HepG2 (cell line): Measurements from ENCODE around the gene PYDC2. TPM values are rescaled to one million over a fixed set of nuclear protein-coding genes. Genes with fewer than 3 reads are reported as not detected.

ENCODE experiments used
- ARID3A ChIP-seq: IDR thresholded peaks from 2 replicates; pipeline ENCODE4 v1.6.1; 2012; ENCODE audit warnings: low read depth, low read length, improper control_type of control experiment
- BCL6 ChIP-seq: IDR thresholded peaks from 2 replicates; pipeline ENCODE4 v1.6.1; 2016; ENCODE audit warnings: missing genetic modification reagents, missing compliant biosample characterization
- CREB1 ChIP-seq, 2 experiments: fragments of 450-650 bp in 1 of 2; IDR thresholded peaks; 2 replicates each; pipeline ENCODE4 v1.6.1; 2016 to 2017; ENCODE audit warnings: control low read depth in 1 of 2, mild to moderate bottlenecking in 1 of 2, missing compliant biosample characterization in 1 of 2, missing genetic modification characterization in 1 of 2
- ELF3 ChIP-seq: IDR thresholded peaks from 2 replicates; pipeline ENCODE4 v1.6.1; 2016; ENCODE audit warnings: missing genetic modification reagents, missing compliant biosample characterization
- EZH2 ChIP-seq: conservative IDR thresholded peaks from 2 replicates; pipeline ENCODE4 v1.6.1; 2012; ENCODE audit warnings: mild to moderate bottlenecking, low read depth, low read length, moderate library complexity
- FOXA3 ChIP-seq: IDR thresholded peaks from 2 replicates; pipeline ENCODE4 v1.6.1; 2016; ENCODE audit warnings: missing genetic modification reagents, missing compliant biosample characterization
- FOXP1 ChIP-seq, 2 experiments: fragments of 450-650 bp in 1 of 2; IDR thresholded peaks; 2 replicates each; pipeline ENCODE4 v1.6.1; 2017 to 2018; ENCODE audit warnings: antibody characterized with exemption in 1 of 2
- FOXP4 ChIP-seq: sonication (generic); formaldehyde crosslinking; IDR thresholded peaks from 2 replicates; pipeline ENCODE4 v1.4.0; 2020; ENCODE audit warnings: missing genetic modification reagents
- GATAD1 ChIP-seq: IDR thresholded peaks from 2 replicates; pipeline ENCODE4 v1.6.1; 2016; ENCODE audit warnings: missing genetic modification reagents, missing compliant biosample characterization
- HDAC2 ChIP-seq: sonication (generic); formaldehyde crosslinking; IDR thresholded peaks from 2 replicates; pipeline ENCODE4 v1.4.0; 2020; ENCODE audit warnings: missing genetic modification reagents
- LCORL ChIP-seq, 2 experiments: fragments of 450-650 bp in 1 of 2; sonication (generic) in 1 of 2; formaldehyde crosslinking in 1 of 2; IDR thresholded peaks; 2 replicates each; pipeline versions ENCODE4 v1.5.0 to v1.6.1; 2017 to 2020; ENCODE audit warnings: antibody characterized with exemption in 1 of 2, missing genetic modification reagents in 1 of 2
- NCOA2 ChIP-seq: sonication (generic); formaldehyde crosslinking; IDR thresholded peaks from 2 replicates; pipeline ENCODE4 v1.8.0; 2022; ENCODE audit warnings: inconsistent platforms
- ONECUT2 ChIP-seq: sonication (generic); formaldehyde crosslinking; IDR thresholded peaks from 2 replicates; pipeline ENCODE4 v1.4.0; 2020; ENCODE audit warnings: missing genetic modification reagents
- RNF2 ChIP-seq: fragments of 450-650 bp; conservative IDR thresholded peaks from 2 replicates; pipeline ENCODE4 v1.6.1; 2016; ENCODE audit warnings: low read depth
- RXRB ChIP-seq: IDR thresholded peaks from 2 replicates; pipeline ENCODE4 v1.6.1; 2016; ENCODE audit warnings: borderline replicate concordance, missing genetic modification reagents, missing compliant biosample characterization
- SOX6 ChIP-seq, 2 experiments: fragments of 450-650 bp in 1 of 2; sonication (generic) in 1 of 2; formaldehyde crosslinking in 1 of 2; IDR thresholded peaks; 2 replicates each; pipeline versions ENCODE4 v1.4.0 to v1.6.1; 2017 to 2020; ENCODE audit warnings: antibody characterized with exemption in 1 of 2, mild to moderate bottlenecking in 1 of 2, missing genetic modification reagents in 1 of 2
- TBX2 ChIP-seq: sonication (generic); formaldehyde crosslinking; IDR thresholded peaks from 2 replicates; pipeline ENCODE4 v1.5.0; 2020; ENCODE audit warnings: missing genetic modification reagents, mild to moderate bottlenecking, borderline replicate concordance
- ZGPAT ChIP-seq: IDR thresholded peaks from 2 replicates; pipeline ENCODE4 v1.6.1; 2016; ENCODE audit warnings: mild to moderate bottlenecking
- ZNF224 ChIP-seq: sonication (generic); formaldehyde crosslinking; IDR thresholded peaks from 2 replicates; pipeline ENCODE4 v1.5.0; 2020; ENCODE audit warnings: mild to moderate bottlenecking, missing genetic modification reagents
- ZNF280D ChIP-seq: sonication (generic); formaldehyde crosslinking; IDR thresholded peaks from 2 replicates; pipeline ENCODE4 v1.5.1; 2020; ENCODE audit warnings: mild to moderate bottlenecking, missing genetic modification reagents
- ZNF335 ChIP-seq: sonication (generic); formaldehyde crosslinking; IDR thresholded peaks from 2 replicates; pipeline ENCODE4 v1.4.0; 2020; ENCODE audit warnings: missing genetic modification reagents
- polyA plus RNA-seq, 8 experiments: library from polyadenylated mRNA; depleted of rRNA in 3 of 8; stranded (reverse) in 7 of 8; unstranded in 1 of 8; fragments of >200 nt; fragmentation: Illumina TruSeq in 4 of 8; extraction: Trizol in 4 of 8; gene quantifications; 2 replicates each; pipeline versions ENCODE4 v1.2.1 to v1.2.3, GENCODE V29; 2011 to 2016; ENCODE audit warnings: low read depth in 4 of 8, missing spikeins in 1 of 8, mixed read lengths in 1 of 8; ENCODE audit not compliant: insufficient read depth in 1 of 8
- total RNA-seq, 5 experiments: library from RNA; depleted of rRNA; stranded (reverse); fragments of >200 nt; fragmentation: Illumina TruSeq; extraction: Trizol; gene quantifications; 2 replicates each; pipeline ENCODE4 v1.2.3, GENCODE V29; 2016; ENCODE audit warnings: low read depth in 1 of 5

PYDC2 gene
- total and polyA plus RNA-seq, 2 of the 13 experiments (the other 11 are each of a cell fraction or from before 2014, with no cell fraction given), result not detected

GRCh38 chr3:191431160-191431822, 29.7 kb upstream of the PYDC2 start (continued):
- TF ChIP-seq ZNF280D (CRISPR knock-in tag) (0 out of 2 replicates have a peak, but pooled peaks have one; percentile 20), ZGPAT (CRISPR knock-in tag) (peak; percentile 74; the same call in 1 of the 2 replicates), FOXP1 (IDR thresholded peaks at IDR 0.05) (no peak), FOXP1 (CRISPR knock-in tag; IDR thresholded peaks at IDR 0.05) (peak; percentile 64), ONECUT2 (CRISPR knock-in tag) (peak; percentile 86), FOXP4 (CRISPR knock-in tag) (0 out of 2 replicates have a peak, but pooled peaks have one; percentile 22), NCOA2 (peak; percentile 42; the same call in 1 of the 2 replicates), EZH2 (no peak), RNF2 (no peak), BCL6 (CRISPR knock-in tag) (0 out of 2 replicates have a peak, but pooled peaks have one; percentile 28), LCORL (IDR thresholded peaks at IDR 0.05) (no peak), LCORL (CRISPR knock-in tag; IDR thresholded peaks at IDR 0.05) (no peak), ELF3 (CRISPR knock-in tag) (0 out of 2 replicates have a peak, but pooled peaks have one; percentile 19), CREB1 (IDR thresholded peaks at IDR 0.05) (no peak), CREB1 (CRISPR knock-in tag; IDR thresholded peaks at IDR 0.05) (peak; percentile 49; the same call in 1 of the 2 replicates), GATAD1 (no peak), ZNF224 (no peak), SOX6 (IDR thresholded peaks at IDR 0.05) (no peak), SOX6 (CRISPR knock-in tag; IDR thresholded peaks at IDR 0.05) (peak; percentile 26; the same call in 1 of the 2 replicates), ZNF335 (CRISPR knock-in tag) (no peak), RXRB (peak; percentile 36; the same call in 1 of the 2 replicates), FOXA3 (CRISPR knock-in tag) (peak; percentile 63; the same call in 1 of the 2 replicates), ARID3A (peak; percentile 29; the same call in 1 of the 2 replicates), HDAC2 (CRISPR knock-in tag) (peak; percentile 28; the same call in 1 of the 2 replicates), TBX2 (CRISPR knock-in tag) (no peak)
